NCI-H128 (cell line): ENCODE data around the gene UBE2D2.

Experiments
- DNase-seq: peaks from one replicate; lab custom pipeline; 2025; ENCODE audit not compliant: unreplicated experiment; lab: John Stamatoyannopoulos, UW

Gene UBE2D2

DNA sequence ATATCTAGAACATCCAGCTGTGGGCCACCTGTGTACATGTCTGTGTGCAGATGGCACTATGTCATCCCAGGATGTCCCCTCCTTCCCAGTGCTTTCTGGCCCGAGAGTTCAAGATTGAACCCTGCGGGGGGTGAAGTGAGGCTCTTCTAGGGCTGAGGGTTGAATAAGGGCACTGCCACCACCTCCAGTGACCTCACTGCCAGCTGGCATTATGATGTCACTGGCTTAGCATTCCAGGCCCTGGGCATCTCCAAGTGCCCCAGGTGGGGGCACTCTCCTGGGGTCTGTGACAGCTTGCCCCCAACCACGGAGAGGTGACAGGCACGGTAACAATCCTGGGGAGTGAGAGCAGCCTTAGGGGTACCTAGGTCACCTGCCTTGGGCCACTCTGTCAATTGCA lies 114.1 kb downstream of the UBE2D2 start:
- no peak for DNase-seq

DNA sequence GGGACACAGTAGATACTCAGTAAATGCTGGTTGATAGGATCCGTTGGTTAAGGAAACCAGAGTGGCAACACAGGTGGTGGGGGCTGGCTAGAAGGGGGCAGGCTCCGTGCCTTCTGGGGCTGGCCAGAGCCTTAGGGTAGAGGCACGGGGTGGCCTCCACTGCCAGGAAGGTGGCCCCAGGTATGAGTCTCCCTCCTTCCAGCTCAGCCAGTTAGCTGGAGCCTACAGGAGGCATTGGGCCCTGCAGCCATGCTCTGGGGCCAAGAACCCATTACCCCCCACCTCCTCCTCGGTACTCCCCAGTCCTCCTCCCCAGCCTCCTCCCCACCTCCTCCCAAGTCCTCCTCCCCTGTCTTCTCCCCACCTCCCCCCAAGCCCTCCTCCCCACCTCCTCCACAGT lies 114.7 kb downstream of the UBE2D2 start:
- DNase-seq: no peak

DNA sequence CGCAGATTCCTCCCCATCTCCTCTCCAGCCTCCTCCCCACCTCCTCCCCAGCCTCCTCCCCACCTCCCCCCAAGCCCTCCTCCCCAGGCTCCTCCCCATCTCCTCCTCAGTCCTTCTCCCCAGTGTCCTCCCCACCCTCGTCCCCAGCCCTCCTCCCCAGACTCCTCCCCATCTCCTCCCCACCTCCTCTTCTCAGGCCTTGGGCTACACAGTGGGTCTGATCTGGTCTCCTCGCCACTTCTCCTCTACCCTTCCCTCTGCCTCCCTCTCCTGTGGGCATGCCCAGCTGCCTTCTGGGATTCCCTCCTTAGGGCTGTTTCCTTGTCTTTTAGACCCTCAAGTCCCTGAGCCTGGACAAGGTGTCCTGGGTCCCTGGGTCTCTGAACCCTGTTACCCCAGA lies 115.3 kb downstream of the UBE2D2 start:
- no peak for DNase-seq

DNA sequence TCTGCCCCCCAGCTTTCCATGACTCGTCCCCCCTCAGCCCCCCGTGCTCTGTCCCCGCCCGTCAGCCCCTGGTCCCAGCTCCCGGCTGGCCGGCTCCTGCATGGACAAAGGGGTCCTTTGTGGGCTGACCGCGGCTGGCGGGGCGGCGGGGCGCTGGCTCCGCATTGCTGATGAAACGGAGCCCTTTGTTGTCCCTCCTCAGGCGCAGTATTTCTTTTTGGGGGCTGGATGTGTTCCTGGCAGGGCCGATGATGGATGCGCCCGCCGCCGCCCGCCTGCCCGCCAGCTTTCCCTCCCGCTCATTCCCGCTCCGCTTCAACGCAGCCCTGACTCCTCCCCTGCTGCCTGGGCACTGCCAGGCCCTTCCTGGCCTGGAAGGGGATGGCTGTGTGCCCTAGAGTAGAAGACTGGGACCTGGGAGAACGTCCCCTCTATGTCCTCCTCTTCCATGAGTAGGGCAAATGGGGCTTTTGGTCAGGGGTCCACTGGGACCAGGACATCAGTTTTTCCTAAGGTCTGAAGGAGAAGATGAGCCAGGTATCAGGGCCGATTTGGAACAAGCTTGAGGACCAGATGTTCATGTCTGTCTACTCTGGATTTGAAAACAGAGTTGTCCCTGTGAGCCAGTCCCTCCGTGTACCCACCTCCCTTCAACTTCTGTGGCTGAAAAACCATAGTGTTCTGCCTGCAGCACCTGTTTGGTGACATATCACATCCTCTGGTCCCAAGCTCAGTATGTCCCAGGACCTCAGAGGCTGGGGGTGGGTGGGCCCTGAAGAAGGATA lies 116.0 kb downstream of the UBE2D2 start:
- DNase-seq: no peak
